NCI-H1436 (cell line): ENCODE measurements around the gene FNBP1.

Source experiments
- DNase-seq: peaks from one replicate; lab custom pipeline; 2025; lab: John Stamatoyannopoulos, UW

The FNBP1 gene

DNA sequence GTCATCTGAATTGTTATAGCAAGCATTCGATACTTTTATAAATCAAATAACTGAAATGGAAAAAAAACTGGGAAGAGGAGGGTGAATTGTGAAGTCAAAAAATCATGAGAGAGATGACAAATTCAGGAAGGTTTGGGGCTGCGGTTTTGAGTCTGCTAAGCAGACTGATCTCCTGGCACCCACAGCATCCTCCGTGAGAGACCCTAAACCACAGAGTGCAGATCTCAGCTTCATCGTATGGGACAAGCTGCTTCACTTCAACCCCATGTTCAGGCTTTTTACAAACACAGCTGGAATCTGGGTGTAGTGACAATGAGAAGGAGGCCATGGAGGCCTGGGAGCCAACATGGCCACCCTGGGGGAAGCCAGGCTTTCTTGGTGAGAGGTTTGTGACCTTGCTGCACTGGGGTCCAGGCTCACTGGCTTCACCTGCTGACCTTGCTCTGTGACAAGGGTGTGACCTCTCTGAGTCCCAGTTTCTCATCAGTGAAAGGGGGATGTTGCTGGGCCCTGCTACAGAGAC lies 188.3 kb downstream of the FNBP1 start:
- no peak for DNase-seq

- DNase-seq = no peak
Measured at GRCh38 chr9:129853614-129854013, 189.4 kb downstream of the FNBP1 start.

DNA sequence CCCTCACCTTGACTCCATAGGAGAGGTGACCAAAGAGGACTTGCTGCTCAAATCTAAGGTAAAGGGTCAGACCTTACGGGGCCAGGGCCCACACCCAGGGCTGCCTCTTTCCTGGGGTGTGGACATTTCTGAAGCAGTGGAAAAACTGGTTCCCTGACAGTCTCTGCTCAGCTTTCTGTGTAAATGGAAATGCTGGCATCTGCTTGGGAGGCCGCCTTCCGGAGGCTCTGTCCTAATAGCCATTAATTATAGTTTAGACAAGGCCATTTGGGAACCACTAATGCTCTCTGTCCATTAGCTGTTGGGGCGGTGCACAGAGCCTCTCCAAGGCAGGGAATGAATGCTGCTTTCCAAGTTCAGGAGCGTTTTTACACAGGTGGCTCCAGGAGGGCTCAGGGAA lies 190.4 kb downstream of the FNBP1 start:
- no peak for DNase-seq

DNA sequence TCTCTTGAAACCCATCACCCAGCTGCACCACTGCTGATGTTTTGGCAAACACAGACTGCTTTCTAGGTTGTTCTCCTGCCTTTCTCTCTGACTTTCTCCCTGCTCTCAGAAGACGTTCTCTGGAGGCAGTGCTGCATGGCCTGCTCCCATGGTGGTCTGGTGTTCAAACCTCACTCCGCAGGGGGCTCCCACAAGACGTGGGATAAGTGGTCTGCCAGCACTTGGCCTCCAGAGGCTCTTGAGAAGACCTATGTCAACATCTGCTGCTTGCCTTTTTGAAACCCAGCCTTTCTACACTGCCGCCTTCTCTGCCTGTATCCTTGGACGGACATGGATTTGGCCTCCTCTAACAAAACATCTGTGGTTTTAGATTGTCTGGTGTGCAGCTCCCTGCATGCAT lies 191.2 kb downstream of the FNBP1 start:
- no peak for DNase-seq

DNA sequence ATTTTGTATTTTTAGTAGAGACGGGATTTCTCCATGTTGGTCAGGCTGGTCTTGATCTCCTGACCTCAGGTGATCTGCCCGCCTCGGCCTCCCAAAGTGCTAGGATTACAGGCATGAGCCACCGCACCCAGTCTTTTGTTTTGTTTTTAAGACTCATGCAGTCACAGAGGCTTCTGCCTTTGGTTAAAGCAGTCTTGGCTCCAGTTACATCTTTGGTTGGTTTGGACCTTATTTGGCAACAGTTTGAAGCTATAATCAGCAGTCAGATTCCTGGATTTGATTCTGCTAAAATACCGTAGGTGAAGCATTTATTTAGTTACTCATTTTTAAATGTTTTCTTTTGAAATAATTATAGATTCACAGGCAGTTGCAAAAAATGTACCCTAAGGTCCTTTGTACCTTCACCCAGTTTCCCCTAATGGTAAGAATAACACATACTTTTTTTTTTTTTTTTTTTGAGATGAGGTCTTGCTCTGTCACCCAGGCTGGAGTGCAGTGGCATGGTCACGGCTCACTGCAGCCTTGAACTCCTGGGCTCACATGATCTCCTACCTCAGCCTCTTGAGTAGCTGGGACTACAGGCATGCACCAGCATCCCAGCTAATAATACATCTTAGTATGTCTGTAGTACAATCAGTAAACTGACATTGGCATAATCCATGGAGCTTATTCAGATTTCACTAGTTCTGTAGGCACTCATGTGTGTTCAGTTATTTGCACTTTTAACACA lies 192.0 kb downstream of the FNBP1 start:
- no peak for DNase-seq

- DNase-seq = no peak
Measured at GRCh38 chr9:129849901-129850300, 193.1 kb downstream of the FNBP1 start.

GRCh38 chr9:129848712-129849441 lies 194.1 kb downstream of the FNBP1 start:
- DNase-seq = no peak

DNA sequence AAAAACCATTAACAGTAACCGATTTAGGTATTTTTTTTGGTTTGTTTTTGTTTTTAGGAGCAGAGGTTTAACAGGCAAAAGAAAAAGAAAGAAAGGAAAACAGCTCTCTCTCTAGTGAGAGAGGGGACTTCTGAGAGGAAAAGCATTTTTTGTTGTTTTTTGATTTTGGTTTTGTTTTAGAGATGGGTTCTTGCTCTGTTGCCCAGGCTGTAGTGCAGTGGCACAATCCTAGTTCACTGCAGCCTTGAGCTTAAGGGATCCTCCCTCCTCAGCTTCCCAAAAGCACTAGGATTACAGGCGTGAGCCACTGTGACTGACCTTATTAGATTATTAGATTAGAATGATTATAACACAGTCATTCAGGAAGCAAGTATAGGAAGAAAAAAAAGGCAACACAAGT lies 197.6 kb downstream of the FNBP1 start:
- DNase-seq = no peak

GRCh38 chr9:129841071-129841470 lies 201.9 kb downstream of the FNBP1 start:
- no peak for DNase-seq

GRCh38 chr9:129840034-129840433 lies 203.0 kb downstream of the FNBP1 start:
- DNase-seq = peak; percentile 67

GRCh38 chr9:129839324-129840023 lies 203.5 kb downstream of the FNBP1 start:
- no peak for DNase-seq

- no peak for DNase-seq
Measured at GRCh38 chr9:129838707-129839259, 204.2 kb downstream of the FNBP1 start.
